GM19023 (cell line): Measurements from ENCODE around the gene ASL.
"Not testable (repeated sequence)": the region's sequence is repeated elsewhere in the genome, so short reads cannot be mapped to it uniquely, and the experiment has no call there.

Source experiments
- ATAC-seq: cut with Tn5 transposase; IDR thresholded peaks from one replicate; pipeline ENCODE4 v1.9.1; 2021; ENCODE audit warnings: mild to moderate bottlenecking, moderate library complexity; ENCODE audit not compliant: unreplicated experiment

The ASL gene

GRCh38 chr7:66075590-66076461 is at the start of gene ASL:
Gene ASL (plus strand): TSS chr7:66075819. CDS start chr7:66076082, 263 bp downstream.
- peak; percentile 98 for ATAC-seq

- ATAC-seq = not testable (repeated sequence)
Measured at GRCh38 chr7:66028342-66028741, 47.3 kb upstream of the ASL start.

- ATAC-seq = no peak
Measured at GRCh38 chr7:66033471-66034385, 41.9 kb upstream of the ASL start.

- not testable (repeated sequence) for ATAC-seq
Measured at GRCh38 chr7:66034436-66035010, 41.1 kb upstream of the ASL start.

GRCh38 chr7:66036382-66036781 is 39.2 kb upstream of the ASL start:
- ATAC-seq = no peak

GRCh38 chr7:66036788-66037187 is 38.8 kb upstream of the ASL start:
- ATAC-seq = no peak

- ATAC-seq = no peak
Measured at GRCh38 chr7:66039094-66039670, 36.4 kb upstream of the ASL start.

- ATAC-seq = peak; percentile 41
Measured at GRCh38 chr7:66043681-66044497, 31.7 kb upstream of the ASL start.

- not testable (repeated sequence) for ATAC-seq
Measured at GRCh38 chr7:66044498-66044854, 31.1 kb upstream of the ASL start.

- ATAC-seq = no peak
Measured at GRCh38 chr7:66047426-66047825, 28.2 kb upstream of the ASL start.

GRCh38 chr7:66049886-66050285 is 25.7 kb upstream of the ASL start:
- not testable (repeated sequence) for ATAC-seq

- no peak for ATAC-seq
Measured at GRCh38 chr7:66050337-66050957, 25.2 kb upstream of the ASL start.

GRCh38 chr7:66050990-66051448 is 24.6 kb upstream of the ASL start:
- no peak for ATAC-seq

- no peak for ATAC-seq
Measured at GRCh38 chr7:66052447-66052846, 23.2 kb upstream of the ASL start.

- ATAC-seq = no peak
Measured at GRCh38 chr7:66054063-66054462, 21.6 kb upstream of the ASL start.

GRCh38 chr7:66055321-66055956 is 20.2 kb upstream of the ASL start:
- peak; percentile 71 for ATAC-seq

GRCh38 chr7:66060796-66061195 is 14.8 kb upstream of the ASL start:
- ATAC-seq = no peak

- ATAC-seq = no peak
Measured at GRCh38 chr7:66069732-66070131, 5.9 kb upstream of the ASL start.

GRCh38 chr7:66070222-66070621 is 5.4 kb upstream of the ASL start:
- ATAC-seq = no peak
